ENCODE data around the gene ANXA2R.

Gene ANXA2R

DNA sequence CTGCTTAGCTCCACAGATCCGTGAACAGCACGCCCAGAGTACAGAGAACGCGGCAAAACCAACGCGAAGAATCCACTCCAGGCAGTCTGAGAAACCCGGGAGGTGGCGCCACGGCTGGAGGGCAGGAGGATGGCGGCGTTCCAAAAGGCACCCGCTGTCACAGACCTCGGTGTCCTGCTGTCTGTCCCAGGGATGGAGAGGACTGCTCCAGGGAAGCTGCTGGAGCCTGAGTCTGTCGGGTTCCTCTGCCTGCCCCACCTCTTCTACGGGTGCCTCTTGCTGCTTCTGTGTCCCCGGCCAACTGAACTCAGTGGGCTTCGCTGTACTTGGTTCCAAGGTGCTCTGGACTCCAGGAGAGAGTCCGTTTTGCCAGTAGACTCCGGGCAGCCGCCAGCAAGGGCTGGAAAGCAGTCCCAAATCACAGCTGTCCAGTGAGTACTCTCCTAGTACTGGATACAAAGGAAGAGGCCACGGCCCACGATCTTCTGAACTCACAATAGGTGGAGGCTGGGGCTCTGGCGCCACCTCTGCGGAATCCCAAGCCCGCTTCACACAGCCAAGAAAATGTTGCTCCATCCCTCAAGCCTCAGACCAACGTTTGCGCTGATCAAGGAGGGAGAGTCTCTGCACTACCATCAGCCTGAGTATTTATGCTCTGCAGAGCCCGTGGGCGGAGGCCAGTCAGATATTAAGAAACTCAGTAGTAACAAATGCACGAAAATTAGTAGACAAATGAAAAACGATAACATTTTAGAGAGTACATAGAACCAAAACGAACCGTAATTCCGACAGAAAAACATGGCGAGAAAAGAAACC lies 440 bp downstream of the ANXA2R start:
- Histone ChIP-seq H3K14ac (ENCODE audit: low read length in 2 of 2) (peak overlapping the region in 1 of 2 experiments; percentile 26), H3K79me1 (replicated peaks; ENCODE audit: low read length, poor library complexity, severe bottlenecking) (peaks cover 18% of the 10 kb centered on the region), H2BK120ac (ENCODE audit: low read depth, low read length) (peak overlapping the region; percentile 80), H2BK12ac (ENCODE audit: low read length in 2 of 2) (peak overlapping the region; percentile 7 to 51), H3K36me3 (ENCODE audit: control insufficient read depth in 1 of 2, insufficient read depth in 2 of 2, low read depth in 1 of 2, low read length in 2 of 2) (peaks cover 0 to under 1% of the 10 kb centered on the region in 2 experiments), H3K27ac (ENCODE audit: low read length, poor library complexity, severe bottlenecking) (peak overlapping the region; percentile 79), H3K4me3 (ENCODE audit: insufficient read depth in 1 of 2, low read depth in 1 of 2, low read length in 2 of 2) (peak overlapping the region; percentile 56 to 89), H2BK15ac (ENCODE audit: low read depth, poor library complexity, severe bottlenecking) (peak overlapping the region; percentile 97), H3K27me3 (ENCODE audit: control insufficient read depth in 1 of 2, insufficient read depth in 1 of 2, low read length in 2 of 2) (no peaks in the 10 kb centered on the region), H4K8ac (ENCODE audit: low read length) (peak overlapping the region; percentile 95), H3K9me3 (ENCODE audit: control insufficient read depth, low read length) (no peaks in the 10 kb centered on the region), H2AK5ac (ENCODE audit: low read length, severe bottlenecking) (no peak overlapping the region), H3K23ac (ENCODE audit: low read length in 2 of 2) (peak overlapping the region in 1 of 2 experiments; percentile 2), H3K18ac (ENCODE audit: low read depth in 1 of 2, low read length in 2 of 2) (peak overlapping the region; percentile 67 to 95), H3K4me1 (ENCODE audit: control insufficient read depth, insufficient read depth, low read depth, low read length) (peaks cover 10% of the 10 kb centered on the region), H2BK5ac (ENCODE audit: low read depth, low read length, poor library complexity, severe bottlenecking) (no peak overlapping the region), H3K4me2 (ENCODE audit: low read length, poor library complexity, severe bottlenecking) (peak overlapping the region; percentile 85), H2AFZ (ENCODE audit: low read depth, low read length) (peak overlapping the region; percentile 33), H4K91ac (ENCODE audit: low read length) (no peak overlapping the region), H3K9ac (ENCODE audit: low read length) (peak overlapping the region; percentile 99), H3K4ac (ENCODE audit: low read depth in 1 of 2, low read length in 2 of 2) (peak overlapping the region; percentile 72 to 82)
- DNase-seq: peak; percentile 87
- WGBS: 14% methylated on average over 33 of the region's 35 CpGs

DNA sequence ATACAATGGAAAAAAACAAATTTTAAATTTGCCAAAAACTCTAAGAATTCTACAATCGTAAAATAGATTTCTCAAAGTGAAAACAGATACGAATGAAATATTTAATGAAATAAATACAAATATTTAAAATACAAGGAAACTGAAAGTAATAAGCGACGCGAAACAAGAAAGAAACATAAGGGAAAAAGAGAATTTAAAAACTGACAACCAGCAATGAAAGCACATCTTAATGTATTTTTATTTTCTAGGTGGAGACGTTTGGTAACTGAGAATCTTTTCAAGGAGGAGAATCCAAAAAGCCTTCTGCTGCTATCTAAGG lies 1.0 kb downstream of the ANXA2R start:
- H3K79me1 ChIP-seq (replicated peaks; ENCODE audit: low read length, poor library complexity, severe bottlenecking): peaks cover 21% of the 10 kb centered on the region
- no peaks in the 10 kb centered on the region for H3K36me3 ChIP-seq (ENCODE audit: control insufficient read depth in 1 of 2, insufficient read depth in 2 of 2, low read depth in 1 of 2, low read length in 2 of 2)
- H3K9ac ChIP-seq (ENCODE audit: low read length): peak overlapping the region; percentile 99
- H3K23ac ChIP-seq (ENCODE audit: low read length in 2 of 2): no peak overlapping the region
- H3K4ac ChIP-seq (ENCODE audit: low read depth in 1 of 2, low read length in 2 of 2): peak overlapping the region in 1 of 2 experiments; percentile 72
- H3K4me1 ChIP-seq (ENCODE audit: control insufficient read depth, insufficient read depth, low read depth, low read length): peaks cover 12% of the 10 kb centered on the region
- peak overlapping the region; percentile 79 for H3K27ac ChIP-seq (ENCODE audit: low read length, poor library complexity, severe bottlenecking)
- H2BK120ac ChIP-seq (ENCODE audit: low read depth, low read length): no peak overlapping the region
- H2BK12ac ChIP-seq (ENCODE audit: low read length in 2 of 2): no peak overlapping the region
- H3K9me3 ChIP-seq (ENCODE audit: control insufficient read depth, low read length): no peaks in the 10 kb centered on the region
- no peak for DNase-seq
- H4K91ac ChIP-seq (ENCODE audit: low read length): no peak overlapping the region
- H3K27me3 ChIP-seq (ENCODE audit: control insufficient read depth in 1 of 2, insufficient read depth in 1 of 2, low read length in 2 of 2): no peaks in the 10 kb centered on the region
- no peak overlapping the region for H2BK5ac ChIP-seq (ENCODE audit: low read depth, low read length, poor library complexity, severe bottlenecking)
- no peak overlapping the region for H2AFZ ChIP-seq (ENCODE audit: low read depth, low read length)
- no peak overlapping the region for H3K14ac ChIP-seq (ENCODE audit: low read length in 2 of 2)
- H2AK5ac ChIP-seq (ENCODE audit: low read length, severe bottlenecking): no peak overlapping the region
- WGBS: 0% methylated on average over 1 of the region's 6 CpGs
- H4K8ac ChIP-seq (ENCODE audit: low read length): no peak overlapping the region
- peak overlapping the region; percentile 85 for H3K4me2 ChIP-seq (ENCODE audit: low read length, poor library complexity, severe bottlenecking)
- H2BK15ac ChIP-seq (ENCODE audit: low read depth, poor library complexity, severe bottlenecking): no peak overlapping the region
- peak overlapping the region; percentile 56 to 89 for H3K4me3 ChIP-seq (ENCODE audit: insufficient read depth in 1 of 2, low read depth in 1 of 2, low read length in 2 of 2)
- peak overlapping the region in 1 of 2 experiments; percentile 67 for H3K18ac ChIP-seq (ENCODE audit: low read depth in 1 of 2, low read length in 2 of 2)

DNA sequence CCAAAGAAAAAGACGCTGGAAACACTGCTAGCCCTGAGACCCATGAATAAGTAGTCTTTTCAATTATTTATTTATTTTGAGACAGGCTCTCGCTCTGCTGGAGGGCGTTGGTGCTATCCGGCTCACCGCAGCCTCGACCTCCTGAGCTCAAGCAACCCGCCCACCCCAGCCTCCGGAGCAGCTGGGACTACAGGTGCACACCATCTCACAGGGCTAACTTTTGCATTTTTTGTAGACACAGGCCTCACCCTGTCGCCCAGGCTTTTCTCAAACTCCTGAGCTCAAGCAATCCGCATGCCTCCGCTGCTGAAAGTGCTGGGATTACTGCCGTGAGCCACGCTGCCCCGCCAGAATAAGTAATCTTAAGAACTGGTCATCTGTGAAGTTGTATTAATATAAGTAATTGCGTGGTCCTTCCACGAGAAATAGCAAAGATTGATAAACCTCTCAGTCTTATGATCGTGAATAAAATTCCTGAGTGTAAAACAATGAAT lies 1.6 kb downstream of the ANXA2R start:
- peak; percentile 37 for DNase-seq
- Histone ChIP-seq H2BK15ac (ENCODE audit: low read depth, poor library complexity, severe bottlenecking) (peak overlapping the region; percentile 95), H2BK5ac (ENCODE audit: low read depth, low read length, poor library complexity, severe bottlenecking) (no peak overlapping the region), H3K14ac (ENCODE audit: low read length in 2 of 2) (no peak overlapping the region), H3K4me1 (ENCODE audit: control insufficient read depth, insufficient read depth, low read depth, low read length) (peaks cover 12% of the 10 kb centered on the region), H3K79me1 (replicated peaks; ENCODE audit: low read length, poor library complexity, severe bottlenecking) (peaks cover 26% of the 10 kb centered on the region), H3K4me3 (ENCODE audit: insufficient read depth in 1 of 2, low read depth in 1 of 2, low read length in 2 of 2) (peak overlapping the region in 1 of 2 experiments; percentile 89), H3K18ac (ENCODE audit: low read depth in 1 of 2, low read length in 2 of 2) (no peak overlapping the region), H3K23ac (ENCODE audit: low read length in 2 of 2) (no peak overlapping the region), H2AFZ (ENCODE audit: low read depth, low read length) (no peak overlapping the region), H3K9ac (ENCODE audit: low read length) (peak overlapping the region; percentile 99), H3K4me2 (ENCODE audit: low read length, poor library complexity, severe bottlenecking) (no peak overlapping the region), H3K36me3 (ENCODE audit: control insufficient read depth in 1 of 2, insufficient read depth in 2 of 2, low read depth in 1 of 2, low read length in 2 of 2) (no peaks in the 10 kb centered on the region), H4K91ac (ENCODE audit: low read length) (no peak overlapping the region), H3K9me3 (ENCODE audit: control insufficient read depth, low read length) (no peaks in the 10 kb centered on the region), H2BK12ac (ENCODE audit: low read length in 2 of 2) (no peak overlapping the region), H3K27ac (ENCODE audit: low read length, poor library complexity, severe bottlenecking) (no peak overlapping the region), H4K8ac (ENCODE audit: low read length) (peak overlapping the region; percentile 35), H2BK120ac (ENCODE audit: low read depth, low read length) (no peak overlapping the region), H3K27me3 (ENCODE audit: control insufficient read depth in 1 of 2, insufficient read depth in 1 of 2, low read length in 2 of 2) (no peaks in the 10 kb centered on the region), H2AK5ac (ENCODE audit: low read length, severe bottlenecking) (no peak overlapping the region), H3K4ac (ENCODE audit: low read depth in 1 of 2, low read length in 2 of 2) (no peak overlapping the region)
- WGBS: 87% methylated on average over 15 of the region's 17 CpGs

GRCh38 chr5:43037636-43038495 lies 2.3 kb downstream of the ANXA2R start:
- peak; percentile 62 for DNase-seq
- 89% methylated on average over 24 of the region's 24 CpGs for WGBS
- Histone ChIP-seq H2BK120ac (ENCODE audit: low read depth, low read length) (no peak overlapping the region), H2AK5ac (ENCODE audit: low read length, severe bottlenecking) (peak overlapping the region; percentile 61), H3K4me3 (ENCODE audit: insufficient read depth in 1 of 2, low read depth in 1 of 2, low read length in 2 of 2) (peak overlapping the region in 1 of 2 experiments; percentile 89), H3K4me2 (ENCODE audit: low read length, poor library complexity, severe bottlenecking) (no peak overlapping the region), H3K79me1 (replicated peaks; ENCODE audit: low read length, poor library complexity, severe bottlenecking) (peaks cover 26% of the 10 kb centered on the region), H3K18ac (ENCODE audit: low read depth in 1 of 2, low read length in 2 of 2) (peak overlapping the region; percentile 46 to 81), H4K91ac (ENCODE audit: low read length) (no peak overlapping the region), H3K27me3 (ENCODE audit: control insufficient read depth in 1 of 2, insufficient read depth in 1 of 2, low read length in 2 of 2) (no peaks in the 10 kb centered on the region), H3K9me3 (ENCODE audit: control insufficient read depth, low read length) (no peaks in the 10 kb centered on the region), H2BK5ac (ENCODE audit: low read depth, low read length, poor library complexity, severe bottlenecking) (no peak overlapping the region), H2AFZ (ENCODE audit: low read depth, low read length) (no peak overlapping the region), H3K23ac (ENCODE audit: low read length in 2 of 2) (no peak overlapping the region), H2BK15ac (ENCODE audit: low read depth, poor library complexity, severe bottlenecking) (peak overlapping the region; percentile 95), H3K14ac (ENCODE audit: low read length in 2 of 2) (no peak overlapping the region), H3K4me1 (ENCODE audit: control insufficient read depth, insufficient read depth, low read depth, low read length) (peaks cover 10% of the 10 kb centered on the region), H2BK12ac (ENCODE audit: low read length in 2 of 2) (peak overlapping the region in 1 of 2 experiments; percentile 71), H4K8ac (ENCODE audit: low read length) (no peak overlapping the region), H3K36me3 (ENCODE audit: control insufficient read depth in 1 of 2, insufficient read depth in 2 of 2, low read depth in 1 of 2, low read length in 2 of 2) (no peaks in the 10 kb centered on the region), H3K9ac (ENCODE audit: low read length) (peak overlapping the region; percentile 64), H3K27ac (ENCODE audit: low read length, poor library complexity, severe bottlenecking) (no peak overlapping the region), H3K4ac (ENCODE audit: low read depth in 1 of 2, low read length in 2 of 2) (no peak overlapping the region)
